Prostate gland (tissue), 2 donors: Measurements from ENCODE around the gene MYCL.

ENCODE experiments used
- CTCF ChIP-seq, 4 experiments: fragments of 200-600 bp in 2 of 4; fragments of 450-650 bp in 2 of 4; sonication (generic) in 2 of 4; IDR thresholded peaks; 1 replicate in 3 of 4; 2 replicates in 1 of 4; pipeline ENCODE4 v1.5.1; 2016 to 2019; ENCODE audit warnings: antibody characterized with exemption in 4 of 4, mild to moderate bottlenecking in 2 of 4, moderate library complexity in 2 of 4
- POLR2A ChIP-seq: fragments of 450-650 bp; IDR thresholded peaks from one replicate; pipeline ENCODE4 v1.6.1; 2016; ENCODE audit warnings: antibody characterized with exemption, mild to moderate bottlenecking

GRCh38 chr1:39900662-39901463, 854 bp downstream of the MYCL start:
- TF ChIP-seq CTCF (IDR thresholded peaks at IDR 0.05) (no peak), POLR2A (no peak)
